Vagina (tissue), 2 donors: ENCODE results near the gene MESD.

Experiments used
- POLR2A ChIP-seq, 2 donors: fragments of 450-650 bp; IDR thresholded peaks; one replicate each; pipeline ENCODE4 v1.6.1; 2017; ENCODE audit warnings: antibody characterized with exemption in 2 of 2, mild to moderate bottlenecking in 2 of 2, moderate library complexity in 2 of 2
- POLR2AphosphoS5 ChIP-seq, 2 donors: sonication (generic); formaldehyde crosslinking; IDR thresholded peaks; one replicate each; pipeline ENCODE4 v1.9.0; 2017; ENCODE audit warnings: antibody characterized with exemption in 2 of 2, mild to moderate bottlenecking in 2 of 2, low read depth in 1 of 2; ENCODE audit not compliant: insufficient read depth in 1 of 2
- TF ChIP-seq, protein P1 (sequence below), 3 experiments: fragments of 450-650 bp in 2 of 3; fragments of 200-600 bp in 1 of 3; sonication (generic) in 1 of 3; IDR thresholded peaks; one replicate each; pipeline ENCODE4 v1.5.1; 2017 to 2019; ENCODE audit warnings: antibody characterized with exemption in 3 of 3, mild to moderate bottlenecking in 2 of 3, moderate library complexity in 2 of 3

DNA sequence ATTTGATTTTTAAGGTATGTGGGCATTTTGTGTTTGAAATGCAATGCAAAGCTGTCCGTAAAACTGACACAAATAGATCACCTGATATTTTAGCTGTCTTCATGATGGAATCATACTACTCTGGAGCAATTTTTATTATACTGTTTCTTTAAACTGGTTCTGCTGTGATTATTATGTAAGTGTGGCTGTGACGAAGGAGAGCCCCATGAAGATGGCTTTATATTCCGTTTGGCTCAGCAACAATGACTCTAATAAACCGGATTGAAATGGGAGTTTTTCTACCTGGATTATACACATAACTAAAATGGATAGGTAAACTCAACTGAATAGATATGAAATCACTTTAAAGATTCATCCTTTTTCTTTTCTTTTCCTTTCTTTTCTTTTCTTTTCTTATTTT, 20.5 kb upstream of the MESD start:
- TF ChIP-seq, protein P1, sequence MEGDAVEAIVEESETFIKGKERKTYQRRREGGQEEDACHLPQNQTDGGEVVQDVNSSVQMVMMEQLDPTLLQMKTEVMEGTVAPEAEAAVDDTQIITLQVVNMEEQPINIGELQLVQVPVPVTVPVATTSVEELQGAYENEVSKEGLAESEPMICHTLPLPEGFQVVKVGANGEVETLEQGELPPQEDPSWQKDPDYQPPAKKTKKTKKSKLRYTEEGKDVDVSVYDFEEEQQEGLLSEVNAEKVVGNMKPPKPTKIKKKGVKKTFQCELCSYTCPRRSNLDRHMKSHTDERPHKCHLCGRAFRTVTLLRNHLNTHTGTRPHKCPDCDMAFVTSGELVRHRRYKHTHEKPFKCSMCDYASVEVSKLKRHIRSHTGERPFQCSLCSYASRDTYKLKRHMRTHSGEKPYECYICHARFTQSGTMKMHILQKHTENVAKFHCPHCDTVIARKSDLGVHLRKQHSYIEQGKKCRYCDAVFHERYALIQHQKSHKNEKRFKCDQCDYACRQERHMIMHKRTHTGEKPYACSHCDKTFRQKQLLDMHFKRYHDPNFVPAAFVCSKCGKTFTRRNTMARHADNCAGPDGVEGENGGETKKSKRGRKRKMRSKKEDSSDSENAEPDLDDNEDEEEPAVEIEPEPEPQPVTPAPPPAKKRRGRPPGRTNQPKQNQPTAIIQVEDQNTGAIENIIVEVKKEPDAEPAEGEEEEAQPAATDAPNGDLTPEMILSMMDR (IDR thresholded peaks at IDR 0.05) = no peak
- TF ChIP-seq POLR2A (IDR thresholded peaks at IDR 0.05) (no peak), POLR2AphosphoS5 (IDR thresholded peaks at IDR 0.05; ENCODE audit: insufficient read depth in 1 of 2, low read depth in 1 of 2) (no peak)
